Breast epithelium (tissue), 4 donors: ENCODE measurements around the gene AUNIP. TPM values are rescaled to one million over a fixed set of nuclear protein-coding genes. Genes with fewer than 3 reads are reported as not detected.

Source experiments
- DNase-seq, 2 donors: peaks; one replicate each; pipeline ENCODE4 v3.0.0-alpha.2; 2019; ENCODE audit warnings: low spot score in 2 of 2
- H3K27ac ChIP-seq, 2 donors: fragments of 200-600 bp; sonication (generic) in 1 of 2; one replicate each; pipeline ENCODE4 v1.5.1; 2016 to 2019; ENCODE audit warnings: mild to moderate bottlenecking in 1 of 2
- H3K27me3 ChIP-seq, 2 donors: fragments of 200-600 bp; sonication (generic) in 1 of 2; one replicate each; pipeline versions ENCODE4 v1.5.1 to v1.6.0; 2017 to 2019; ENCODE audit warnings: control low read depth in 1 of 2, mild to moderate bottlenecking in 1 of 2
- H3K36me3 ChIP-seq: fragments of 200-600 bp; one replicate; pipeline ENCODE4 v1.5.1; 2019
- H3K4me1 ChIP-seq, 2 donors: fragments of 200-600 bp; sonication (generic); one replicate each; pipeline ENCODE4 v1.5.1; 2016 to 2019; ENCODE audit warnings: control low read depth in 1 of 2
- H3K4me3 ChIP-seq, 3 donors: fragments of 200-600 bp; sonication (generic); 1 replicate in 2 of 3; 2 replicates in 1 of 3; pipeline ENCODE4 v1.5.1; 2016 to 2019; ENCODE audit warnings: mild to moderate bottlenecking in 3 of 3, moderate library complexity in 2 of 3
- H3K9me3 ChIP-seq, 2 donors: fragments of 200-600 bp; sonication (generic) in 1 of 2; one replicate each; pipeline ENCODE4 v1.5.1; 2016 to 2019; ENCODE audit warnings: control low read depth in 1 of 2
- POLR2A ChIP-seq: fragments of 450-650 bp; IDR thresholded peaks from one replicate; pipeline ENCODE4 v1.6.1; 2016; ENCODE audit warnings: antibody characterized with exemption, mild to moderate bottlenecking, moderate library complexity
- POLR2AphosphoS5 ChIP-seq, 3 donors: sonication (generic); formaldehyde crosslinking; IDR thresholded peaks; one replicate each; pipeline ENCODE4 v1.6.1; 2017; ENCODE audit warnings: antibody characterized with exemption in 3 of 3
- intact Hi-C: fragments of 100-400 bp; cut with DNase I; formaldehyde crosslinking; loops from one replicate; pipeline ENCODE4 v1.15.1; 2023; ENCODE audit warnings: low total_unique reads
- total RNA-seq, 3 donors: library from RNA; depleted of rRNA; stranded (reverse); fragments of >200 nt; gene quantifications; one replicate each; pipeline ENCODE4 v1.1.0, GENCODE V29; 2016
- TF ChIP-seq, protein P1 (sequence below), 3 donors: fragments of 450-650 bp; IDR thresholded peaks; one replicate each; pipeline ENCODE4 v1.5.1; 2016 to 2017; ENCODE audit warnings: antibody characterized with exemption in 3 of 3, mild to moderate bottlenecking in 3 of 3, moderate library complexity in 3 of 3

The AUNIP gene
- total RNA-seq, 3 donors from 2014 or later: 0.33 to 0.88 TPM; not detected in 1

DNA sequence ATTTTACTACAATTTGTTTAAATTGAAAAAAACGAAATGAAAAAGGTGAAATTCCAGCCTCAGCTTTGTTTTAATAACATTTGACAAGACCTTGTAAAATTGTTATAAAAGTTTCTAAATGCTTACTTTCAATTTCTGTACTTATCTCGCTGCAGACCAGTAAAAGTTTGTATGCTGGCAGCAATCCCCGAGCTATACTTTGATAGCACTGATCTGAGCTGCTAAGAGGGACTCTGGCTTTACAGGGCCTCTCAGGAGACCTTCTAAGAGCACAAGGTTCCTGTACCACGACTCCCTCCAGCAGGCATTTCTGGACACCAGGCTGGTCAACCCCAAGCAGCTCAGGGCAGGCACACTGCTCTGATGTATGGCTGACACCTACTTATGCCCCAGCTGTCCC lies 33.9 kb upstream of the AUNIP start:
- TF ChIP-seq POLR2A (no peak), POLR2AphosphoS5 (IDR thresholded peaks at IDR 0.05) (no peak)
- TF ChIP-seq, protein P1, sequence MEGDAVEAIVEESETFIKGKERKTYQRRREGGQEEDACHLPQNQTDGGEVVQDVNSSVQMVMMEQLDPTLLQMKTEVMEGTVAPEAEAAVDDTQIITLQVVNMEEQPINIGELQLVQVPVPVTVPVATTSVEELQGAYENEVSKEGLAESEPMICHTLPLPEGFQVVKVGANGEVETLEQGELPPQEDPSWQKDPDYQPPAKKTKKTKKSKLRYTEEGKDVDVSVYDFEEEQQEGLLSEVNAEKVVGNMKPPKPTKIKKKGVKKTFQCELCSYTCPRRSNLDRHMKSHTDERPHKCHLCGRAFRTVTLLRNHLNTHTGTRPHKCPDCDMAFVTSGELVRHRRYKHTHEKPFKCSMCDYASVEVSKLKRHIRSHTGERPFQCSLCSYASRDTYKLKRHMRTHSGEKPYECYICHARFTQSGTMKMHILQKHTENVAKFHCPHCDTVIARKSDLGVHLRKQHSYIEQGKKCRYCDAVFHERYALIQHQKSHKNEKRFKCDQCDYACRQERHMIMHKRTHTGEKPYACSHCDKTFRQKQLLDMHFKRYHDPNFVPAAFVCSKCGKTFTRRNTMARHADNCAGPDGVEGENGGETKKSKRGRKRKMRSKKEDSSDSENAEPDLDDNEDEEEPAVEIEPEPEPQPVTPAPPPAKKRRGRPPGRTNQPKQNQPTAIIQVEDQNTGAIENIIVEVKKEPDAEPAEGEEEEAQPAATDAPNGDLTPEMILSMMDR (IDR thresholded peaks at IDR 0.05): no peak
- no peak overlapping the region for H3K4me3 ChIP-seq
- intact Hi-C loops: loop anchor here (10.0 kb wide), 1 partner anchor 102 kb away; the partner anchor contains the start of gene PAFAH2
- H3K27ac ChIP-seq: no peak overlapping the region
- H3K27me3 ChIP-seq: no peaks in the 10 kb centered on the region
- peaks cover 0 to 7% of the 10 kb centered on the region in 2 donors for H3K4me1 ChIP-seq
- no peak for DNase-seq
- no peaks in the 10 kb centered on the region for H3K36me3 ChIP-seq
- H3K9me3 ChIP-seq: no peaks in the 10 kb centered on the region

DNA sequence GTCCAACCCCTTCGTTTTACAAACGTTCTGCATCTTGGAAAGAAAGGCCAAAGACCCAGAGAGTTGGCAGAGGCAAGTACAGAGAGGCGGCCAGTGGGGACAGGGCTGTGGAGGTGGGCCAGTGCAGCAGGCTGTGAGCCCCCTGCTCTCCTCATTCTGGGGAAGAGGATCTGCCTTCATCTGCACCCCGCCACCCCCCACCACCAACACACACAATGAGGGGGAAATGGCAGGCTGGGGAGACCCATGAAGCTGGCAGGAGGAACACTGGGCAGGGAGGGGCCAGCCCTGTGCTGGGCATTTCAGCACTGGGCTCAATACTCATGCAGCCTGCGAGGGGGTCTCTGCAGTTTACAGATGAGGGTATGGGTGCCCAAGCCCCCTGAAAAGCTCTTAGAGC lies 32.3 kb upstream of the AUNIP start:
- no peaks in the 10 kb centered on the region for H3K27me3 ChIP-seq
- H3K36me3 ChIP-seq: no peaks in the 10 kb centered on the region
- DNase-seq: no peak
- intact Hi-C loops: loop anchor here (10.0 kb wide), 1 partner anchor 103 kb away; the partner anchor contains the start of gene PAFAH2
- peaks cover 0 to 7% of the 10 kb centered on the region in 2 donors for H3K4me1 ChIP-seq
- H3K9me3 ChIP-seq: no peaks in the 10 kb centered on the region
- peak overlapping the region; percentile 33 to 46 for H3K27ac ChIP-seq
- TF ChIP-seq POLR2A: no peak
- no peak for TF ChIP-seq POLR2AphosphoS5 (IDR thresholded peaks at IDR 0.05)
- TF ChIP-seq, protein P1 (IDR thresholded peaks at IDR 0.05): no peak
- no peak overlapping the region for H3K4me3 ChIP-seq

DNA sequence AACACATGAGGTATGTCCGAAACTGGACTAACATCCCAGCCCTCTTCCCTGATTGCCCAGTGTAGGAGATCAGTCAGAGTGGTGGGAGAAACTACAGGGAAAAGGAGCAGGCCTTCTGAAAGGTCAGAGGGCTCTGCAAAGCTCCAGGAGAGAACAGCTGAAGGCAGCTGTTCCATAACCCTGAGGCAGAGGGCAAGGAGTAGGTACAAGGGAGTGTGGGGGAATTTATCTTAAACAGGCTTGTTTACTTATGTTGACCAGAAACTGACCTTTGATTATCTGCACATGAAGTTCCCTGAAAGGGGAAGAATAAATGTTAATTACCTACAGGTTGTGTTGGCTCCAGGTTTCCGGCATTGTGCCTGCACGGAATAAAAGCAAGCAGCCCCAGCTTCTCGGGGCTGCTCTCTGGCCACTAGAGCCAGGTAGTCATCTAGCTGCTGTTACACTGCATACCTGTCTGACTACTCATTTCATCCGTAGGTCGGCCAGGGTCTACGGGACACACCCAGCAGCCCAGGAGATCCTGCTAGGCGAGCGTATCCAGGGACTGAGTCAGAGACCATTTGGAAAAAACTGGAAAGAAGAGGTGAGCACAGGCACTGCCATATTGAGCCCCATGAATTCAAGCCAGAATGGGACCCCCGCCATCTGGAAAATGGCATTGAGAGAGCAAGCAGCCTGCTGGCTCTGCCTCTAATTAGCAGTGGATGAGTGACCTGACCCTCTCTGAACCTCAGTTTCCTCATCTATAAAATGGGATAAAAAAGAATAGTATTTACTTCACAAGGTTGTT lies 31.2 kb upstream of the AUNIP start:
- H3K9me3 ChIP-seq: no peaks in the 10 kb centered on the region
- DNase-seq: peak in 1 of 2 donors; percentile 77
- intact Hi-C loops: loop anchor here (10.0 kb wide), 1 partner anchor 104 kb away; the partner anchor contains the start of gene PAFAH2

GRCh38 chr1:25889470-25889869 lies 30.2 kb upstream of the AUNIP start:
- intact Hi-C loops: no loop called here
- Histone ChIP-seq H3K4me3 (no peak overlapping the region), H3K36me3 (no peaks in the 10 kb centered on the region), H3K27me3 (no peaks in the 10 kb centered on the region), H3K27ac (peak overlapping the region in 1 of 2 donors; percentile 73), H3K9me3 (no peaks in the 10 kb centered on the region), H3K4me1 (no peaks in the 10 kb centered on the region)
- TF ChIP-seq POLR2A (no peak), POLR2AphosphoS5 (IDR thresholded peaks at IDR 0.05) (no peak)
- TF ChIP-seq, protein P1 (IDR thresholded peaks at IDR 0.05): no peak
- DNase-seq: no peak

More for the DNA sequence above, 31.2 kb upstream of the AUNIP start:
- H3K4me1 ChIP-seq: peaks cover 0 to 1% of the 10 kb centered on the region in 2 donors
- no peaks in the 10 kb centered on the region for H3K27me3 ChIP-seq
- H3K27ac ChIP-seq: peak overlapping the region; percentile 54 to 73
- TF ChIP-seq POLR2A (no peak), POLR2AphosphoS5 (IDR thresholded peaks at IDR 0.05) (peak in 1 of 3 donors; percentile 39)
- H3K36me3 ChIP-seq: no peaks in the 10 kb centered on the region
- no peak overlapping the region for H3K4me3 ChIP-seq

DNA sequence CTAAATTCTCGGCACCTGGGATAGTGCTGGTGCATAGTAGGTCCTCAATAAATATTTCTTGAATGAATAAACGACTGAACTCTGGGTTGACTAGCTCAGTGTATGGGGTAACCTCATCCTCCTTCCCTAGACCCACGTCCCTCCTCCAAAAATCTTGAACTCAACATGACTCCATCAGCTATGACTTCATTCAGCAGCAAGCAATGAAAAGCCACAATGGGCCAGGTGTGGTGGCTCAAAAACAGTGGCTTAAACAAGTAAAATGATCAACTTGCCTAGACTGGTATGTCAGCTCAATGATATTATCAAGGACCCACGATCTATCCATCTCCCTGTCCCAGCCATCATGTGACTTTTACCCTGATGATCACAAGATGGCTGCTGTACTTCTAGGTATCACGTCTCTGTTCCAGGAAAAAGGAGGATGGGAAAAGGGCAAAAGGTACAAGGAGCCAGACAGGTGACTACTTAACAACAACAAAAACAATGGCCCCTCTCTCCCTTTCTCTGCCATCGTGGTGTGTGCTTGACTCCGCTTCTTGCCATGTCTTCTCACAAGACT lies 29.2 kb upstream of the AUNIP start:
- no peak overlapping the region for H3K4me3 ChIP-seq
- TF ChIP-seq POLR2AphosphoS5 (IDR thresholded peaks at IDR 0.05) (no peak), POLR2A (no peak)
- TF ChIP-seq, protein P1 (IDR thresholded peaks at IDR 0.05): no peak
- intact Hi-C loops: no loop called here
- no peaks in the 10 kb centered on the region for H3K27me3 ChIP-seq
- no peak overlapping the region for H3K27ac ChIP-seq
- no peaks in the 10 kb centered on the region for H3K36me3 ChIP-seq
- DNase-seq: no peak
- no peaks in the 10 kb centered on the region for H3K9me3 ChIP-seq
- no peaks in the 10 kb centered on the region for H3K4me1 ChIP-seq
